HG02759 (cell line): ENCODE data around the gene OLFM1.

Experiments
- ATAC-seq: cut with Tn5 transposase; IDR thresholded peaks from one replicate; pipeline ENCODE4 v1.9.1; 2021; ENCODE audit warnings: mild to moderate bottlenecking, moderate library complexity; ENCODE audit not compliant: unreplicated experiment

Gene OLFM1

DNA sequence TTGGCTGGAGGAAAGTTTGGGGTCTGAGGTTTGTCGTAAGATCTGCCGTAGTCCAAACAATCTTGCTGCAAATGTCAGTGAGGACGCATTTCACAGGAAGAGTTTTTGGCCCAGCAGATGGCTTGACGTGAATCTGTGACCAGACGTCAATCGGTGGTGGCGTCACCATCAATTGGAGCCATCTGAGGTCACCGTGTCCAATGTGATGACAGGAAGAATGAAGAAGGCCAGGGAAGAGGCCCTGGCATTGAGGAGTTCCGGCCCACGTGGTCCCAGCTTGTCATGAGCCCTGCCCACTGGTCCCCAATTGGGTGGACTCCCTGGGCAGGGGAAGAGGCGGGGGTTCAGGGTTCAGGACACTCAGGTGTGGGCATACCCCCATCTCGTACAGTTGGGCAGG, 79.9 kb downstream of the OLFM1 start:
- no peak for ATAC-seq

- no peak for ATAC-seq
Measured at GRCh38 chr9:135167849-135168655, 80.6 kb downstream of the OLFM1 start.

GRCh38 chr9:135169709-135170226, 82.3 kb downstream of the OLFM1 start:
- no peak for ATAC-seq

DNA sequence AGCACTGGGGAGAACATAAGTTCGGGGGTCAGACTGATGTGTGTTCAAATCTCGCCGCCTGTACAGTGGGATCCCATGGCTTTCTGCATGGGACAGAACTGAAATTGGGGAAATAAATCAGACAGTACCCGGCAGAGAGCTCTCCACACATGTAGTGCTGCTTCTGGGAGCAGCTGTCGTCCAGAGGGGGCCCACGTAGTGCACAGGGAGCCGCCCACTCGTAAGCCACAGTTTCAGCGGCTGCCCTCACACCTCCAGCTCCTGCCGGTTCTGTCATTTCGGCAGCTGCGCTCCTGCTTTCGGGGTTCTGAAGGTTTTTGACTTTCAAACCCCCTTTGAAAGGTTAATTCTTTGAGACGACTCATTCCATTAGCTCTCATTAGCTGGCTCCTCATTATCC, 83.1 kb downstream of the OLFM1 start:
- no peak for ATAC-seq
